ENCODE data around the gene MIEN1.
"Not testable (repeated sequence)": the region's sequence is repeated elsewhere in the genome, so short reads cannot be mapped to it uniquely, and the experiment has no call there.

Gene MIEN1

DNA sequence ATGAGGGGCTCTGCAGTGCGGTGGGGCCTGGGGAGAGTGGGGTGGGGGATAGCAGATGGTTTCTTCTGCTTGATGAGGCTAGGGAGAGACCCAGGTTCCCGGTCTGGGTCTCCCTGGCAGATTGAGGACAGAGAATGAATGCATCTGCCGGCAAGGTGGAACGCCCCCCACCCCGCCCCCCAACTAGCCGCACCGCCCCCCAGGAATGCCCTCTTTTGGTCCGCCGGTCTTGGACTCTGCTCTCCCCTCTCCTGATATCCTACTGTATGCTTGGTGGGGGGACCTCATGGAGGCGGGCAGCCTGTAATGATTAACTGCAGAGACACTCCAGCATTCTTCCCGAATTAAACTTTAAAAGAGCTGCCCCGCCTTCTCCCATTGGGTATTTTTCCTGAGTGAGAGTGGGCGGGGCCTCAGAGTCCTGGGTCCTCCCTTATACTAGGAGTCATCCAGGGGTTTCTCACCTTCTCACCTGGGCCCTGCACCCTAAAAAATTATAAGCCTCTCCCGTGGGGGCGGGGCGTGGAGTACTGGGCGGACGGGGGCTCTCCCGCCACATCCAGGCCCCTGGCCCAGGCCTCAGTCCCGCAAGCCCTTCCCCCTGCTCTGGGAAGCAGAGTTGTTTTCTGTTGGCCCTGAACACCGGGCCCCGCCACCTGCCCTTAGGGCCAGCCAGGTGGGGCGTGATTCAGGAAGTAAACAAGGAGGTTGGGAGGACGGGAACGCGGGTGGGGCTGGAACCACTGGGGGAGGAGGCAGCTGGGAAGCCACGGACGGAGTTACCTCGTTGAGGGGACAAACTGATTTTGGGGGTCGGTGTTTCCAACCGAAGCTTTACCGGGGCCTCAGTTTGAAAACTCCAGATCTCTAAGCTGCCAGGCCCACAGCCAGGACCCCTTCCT is 8.9 kb upstream of the MIEN1 start:
- DNase-seq = no peak

DNA sequence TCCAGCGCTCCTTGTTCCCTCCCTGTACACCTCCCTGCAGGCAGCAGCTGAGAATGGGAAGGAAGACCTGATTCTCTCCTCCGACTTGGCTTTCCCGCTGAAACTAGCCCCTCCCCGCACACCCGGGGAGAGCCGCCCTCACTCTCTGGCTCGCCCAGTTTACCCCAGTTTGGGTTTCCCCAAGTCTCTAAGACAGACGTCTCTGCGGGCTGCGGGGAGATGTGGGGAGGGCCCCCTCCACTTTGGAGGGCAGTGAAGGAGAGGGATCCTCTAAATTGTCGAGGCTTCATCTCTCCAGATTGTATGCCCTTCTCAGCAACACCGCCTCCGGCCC is 8.2 kb upstream of the MIEN1 start:
- no peak for DNase-seq

- DNase-seq = no peak
These were observed 7.6 kb upstream of the MIEN1 start, which contains the start of gene GRB7 for GRCh38 chr17:39737760-39738567. Gene GRB7, plus strand, starts transcription at chr17:39737938. Its CDS starts 4,364 bp downstream, at chr17:39742302.

GRCh38 chr17:39737206-39737759 is 7.0 kb upstream of the MIEN1 start:
- DNase-seq = no peak

DNA sequence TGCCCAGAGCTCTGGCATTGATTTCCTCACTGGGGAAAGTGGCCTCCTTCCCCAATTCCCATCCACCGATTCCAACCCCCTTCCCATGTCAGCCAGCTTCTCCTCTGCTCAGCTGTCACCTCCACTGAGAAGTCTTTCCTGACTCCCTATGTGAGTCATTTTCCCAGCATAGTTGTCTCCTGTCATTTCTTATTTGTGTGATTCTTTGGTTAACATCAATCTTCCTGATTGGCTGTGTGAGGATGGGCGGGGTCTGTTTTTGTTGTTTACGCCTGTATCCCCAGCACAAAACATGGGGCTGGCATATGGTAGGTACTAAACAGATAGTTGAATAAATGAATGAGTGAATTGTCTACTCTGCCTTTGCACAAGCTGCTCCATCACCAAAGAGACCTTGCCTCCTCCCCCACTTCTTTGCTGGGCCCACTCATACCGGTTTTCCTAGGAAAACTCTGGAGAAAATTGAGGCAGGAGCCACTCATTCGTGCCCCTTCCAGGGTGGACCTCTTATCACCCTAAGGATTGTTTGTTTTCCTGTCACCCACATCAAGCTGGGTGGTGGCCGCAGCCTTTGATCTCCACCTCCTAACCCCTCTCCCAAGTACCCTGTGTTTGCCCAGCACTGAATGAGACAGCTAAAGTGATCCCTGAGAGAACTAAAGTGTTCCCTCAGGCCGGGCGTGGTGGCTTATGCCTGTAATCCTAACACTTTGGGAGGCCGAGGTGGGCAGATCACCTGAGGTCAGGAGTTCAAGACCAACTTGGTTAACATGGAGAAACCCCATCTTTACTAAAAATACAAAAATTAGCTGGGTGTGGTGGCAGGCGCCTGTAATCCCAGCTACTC is 6.2 kb upstream of the MIEN1 start:
- no peak for DNase-seq

GRCh38 chr17:39735882-39736281 is 5.5 kb upstream of the MIEN1 start:
- DNase-seq = no peak

GRCh38 chr17:39732586-39732985 is 2.3 kb upstream of the MIEN1 start:
- no peak for DNase-seq

DNA sequence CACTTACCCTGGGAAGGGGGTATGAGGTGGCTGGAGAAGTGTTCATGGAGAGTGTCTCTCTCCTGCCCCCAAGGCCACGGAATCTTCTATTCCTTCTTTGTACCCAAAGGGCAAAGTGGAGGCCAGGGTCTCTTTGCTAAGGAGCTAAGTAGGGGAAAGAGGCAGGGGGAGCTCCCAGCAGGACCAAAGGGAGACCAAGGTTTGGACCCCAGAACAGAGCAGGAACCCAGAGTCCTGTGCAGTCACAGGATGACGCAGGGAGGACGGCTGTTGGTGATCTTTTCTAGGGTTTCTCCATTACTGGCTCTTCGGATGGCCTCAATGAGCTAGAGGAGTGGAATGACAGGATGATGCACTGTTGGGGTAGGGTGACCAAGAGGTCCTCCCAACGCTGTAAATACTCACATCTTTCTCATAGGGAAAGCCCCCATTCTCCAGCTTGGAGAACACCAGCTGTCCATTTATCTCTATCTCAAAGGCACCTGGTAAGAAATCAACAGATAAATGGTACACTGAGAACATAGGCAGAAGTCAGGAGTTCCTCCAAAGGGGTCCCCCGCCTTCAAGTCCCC is 966 bp downstream of the MIEN1 start:
- DNase-seq = no peak

GRCh38 chr17:39727556-39727955 is 2.8 kb downstream of the MIEN1 start:
- DNase-seq = no peak

DNA sequence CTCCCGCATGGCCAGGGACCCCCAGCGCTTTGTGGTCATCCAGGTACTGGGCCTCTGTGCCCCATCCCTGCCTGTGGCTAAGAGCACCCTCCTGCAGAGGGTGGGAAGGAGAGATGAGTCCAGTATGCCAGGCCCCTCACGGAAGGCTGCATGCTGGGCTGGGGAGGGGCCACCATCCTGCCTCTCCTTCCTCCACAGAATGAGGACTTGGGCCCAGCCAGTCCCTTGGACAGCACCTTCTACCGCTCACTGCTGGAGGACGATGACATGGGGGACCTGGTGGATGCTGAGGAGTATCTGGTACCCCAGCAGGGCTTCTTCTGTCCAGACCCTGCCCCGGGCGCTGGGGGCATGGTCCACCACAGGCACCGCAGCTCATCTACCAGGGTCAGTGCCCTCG is 3.7 kb downstream of the MIEN1 start:
- DNase-seq = no peak

GRCh38 chr17:39725923-39726322 is 4.4 kb downstream of the MIEN1 start:
- not testable (repeated sequence) for DNase-seq

DNA sequence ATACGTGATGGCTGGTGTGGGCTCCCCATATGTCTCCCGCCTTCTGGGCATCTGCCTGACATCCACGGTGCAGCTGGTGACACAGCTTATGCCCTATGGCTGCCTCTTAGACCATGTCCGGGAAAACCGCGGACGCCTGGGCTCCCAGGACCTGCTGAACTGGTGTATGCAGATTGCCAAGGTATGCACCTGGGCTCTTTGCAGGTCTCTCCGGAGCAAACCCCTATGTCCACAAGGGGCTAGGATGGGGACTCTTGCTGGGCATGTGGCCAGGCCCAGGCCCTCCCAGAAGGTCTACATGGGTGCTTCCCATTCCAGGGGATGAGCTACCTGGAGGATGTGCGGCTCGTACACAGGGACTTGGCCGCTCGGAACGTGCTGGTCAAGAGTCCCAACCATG is 5.6 kb downstream of the MIEN1 start:
- DNase-seq = no peak

- DNase-seq = no peak
These were observed 7.1 kb downstream of the MIEN1 start for GRCh38 chr17:39722965-39723848.

DNA sequence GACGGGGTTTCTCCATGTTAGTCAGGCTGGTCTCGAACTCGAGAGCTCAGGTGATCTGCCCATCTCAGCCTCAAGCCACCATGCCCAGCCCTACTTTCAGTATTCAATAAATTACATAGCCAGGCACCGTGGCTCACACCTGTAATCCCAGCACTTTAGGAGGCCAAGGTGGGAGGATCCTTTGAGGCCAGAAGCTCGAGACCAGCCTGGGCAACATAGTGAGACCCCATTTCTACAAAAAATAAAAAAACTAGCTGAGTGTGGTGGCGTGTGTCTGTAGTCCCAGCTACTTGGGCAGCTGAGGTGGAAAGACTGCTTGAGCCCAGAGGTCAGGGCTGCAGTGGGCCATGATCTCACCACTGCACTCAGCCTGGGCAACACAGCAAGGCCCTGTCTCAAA is 8.2 kb downstream of the MIEN1 start:
- DNase-seq = no peak

- DNase-seq = no peak
These were observed 10.6 kb downstream of the MIEN1 start for GRCh38 chr17:39719563-39720355.

GRCh38 chr17:39717660-39718059 is 12.7 kb downstream of the MIEN1 start:
- no peak for DNase-seq

DNA sequence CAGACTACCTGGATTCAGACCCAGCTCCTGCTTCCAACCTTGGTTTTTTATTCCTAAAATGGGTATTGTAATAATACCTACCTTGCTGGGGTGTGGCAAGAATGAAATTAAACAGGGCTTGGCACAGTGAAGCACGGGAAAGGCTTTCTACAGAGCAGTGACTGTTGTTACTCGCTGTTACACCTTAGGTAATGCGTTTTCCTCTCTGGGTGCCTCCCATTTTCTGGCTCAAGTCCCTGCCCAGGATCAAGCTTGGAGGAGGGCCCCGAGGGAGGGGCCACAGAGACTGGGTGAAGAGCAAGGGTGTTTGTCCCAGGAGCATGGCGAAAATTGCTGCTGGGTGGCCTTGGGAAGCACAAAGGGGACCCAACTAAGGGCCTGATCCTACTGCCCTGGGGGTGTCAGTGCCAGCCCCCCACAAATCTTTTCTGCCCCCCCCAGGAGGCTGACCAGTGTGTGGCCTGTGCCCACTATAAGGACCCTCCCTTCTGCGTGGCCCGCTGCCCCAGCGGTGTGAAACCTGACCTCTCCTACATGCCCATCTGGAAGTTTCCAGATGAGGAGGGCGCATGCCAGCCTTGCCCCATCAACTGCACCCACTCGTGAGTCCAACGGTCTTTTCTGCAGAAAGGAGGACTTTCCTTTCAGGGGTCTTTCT is 13.3 kb downstream of the MIEN1 start:
- no peak for DNase-seq

DNA sequence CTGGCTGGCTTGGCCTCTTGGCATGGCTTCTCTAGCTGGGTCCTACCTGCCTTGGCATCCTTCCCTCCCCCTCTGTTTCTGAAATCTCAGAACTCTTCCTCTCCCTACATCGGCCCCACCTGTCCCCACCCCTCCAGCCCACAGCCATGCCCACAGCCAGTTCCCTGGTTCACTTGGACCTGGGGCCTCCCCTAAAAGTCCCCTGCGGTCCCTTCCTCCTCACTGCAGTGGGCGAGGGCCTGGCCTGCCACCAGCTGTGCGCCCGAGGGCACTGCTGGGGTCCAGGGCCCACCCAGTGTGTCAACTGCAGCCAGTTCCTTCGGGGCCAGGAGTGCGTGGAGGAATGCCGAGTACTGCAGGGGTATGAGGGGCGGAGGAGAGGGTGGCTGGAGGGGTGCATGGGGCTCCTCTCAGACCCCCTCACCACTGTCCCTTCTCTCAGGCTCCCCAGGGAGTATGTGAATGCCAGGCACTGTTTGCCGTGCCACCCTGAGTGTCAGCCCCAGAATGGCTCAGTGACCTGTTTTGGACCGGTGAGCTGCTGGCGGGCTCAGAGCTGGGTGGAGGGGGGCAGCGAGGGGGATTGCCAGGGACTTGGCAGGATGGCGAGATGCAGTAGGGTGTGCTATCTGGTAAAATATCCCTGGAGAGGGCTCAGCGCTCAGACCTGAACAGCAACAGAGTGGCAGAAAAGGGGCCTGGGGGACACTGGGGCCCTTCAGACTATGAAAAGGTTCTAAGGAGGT is 14.1 kb downstream of the MIEN1 start:
- DNase-seq = no peak

GRCh38 chr17:39715375-39716072 is 14.8 kb downstream of the MIEN1 start:
- no peak for DNase-seq

Measured in NCI-H1417 treated with DMSO at 0.1 percent for 48 hours (cell line).